Stomach (tissue), 4 donors: ENCODE measurements around the gene MAPK8IP2.

Experiments
- EP300 ChIP-seq: sonication (generic); formaldehyde crosslinking; IDR thresholded peaks from one replicate; pipeline ENCODE4 v1.6.1; 2017; ENCODE audit warnings: antibody characterized with exemption
- POLR2A ChIP-seq, 4 donors: fragments of 450-650 bp; IDR thresholded peaks; one replicate each; pipeline ENCODE4 v1.6.1; 2016; ENCODE audit warnings: antibody characterized with exemption in 4 of 4, control low read depth in 2 of 4, mild to moderate bottlenecking in 1 of 4, moderate library complexity in 1 of 4
- TF ChIP-seq, protein P1 (sequence below), 7 experiments: fragments of 450-650 bp in 4 of 7; fragments of 200-600 bp in 3 of 7; sonication (generic) in 3 of 7; IDR thresholded peaks; one replicate each; pipeline ENCODE4 v1.5.1; 2016 to 2019; ENCODE audit warnings: antibody characterized with exemption in 7 of 7, control low read depth in 2 of 7, mild to moderate bottlenecking in 1 of 7

DNA sequence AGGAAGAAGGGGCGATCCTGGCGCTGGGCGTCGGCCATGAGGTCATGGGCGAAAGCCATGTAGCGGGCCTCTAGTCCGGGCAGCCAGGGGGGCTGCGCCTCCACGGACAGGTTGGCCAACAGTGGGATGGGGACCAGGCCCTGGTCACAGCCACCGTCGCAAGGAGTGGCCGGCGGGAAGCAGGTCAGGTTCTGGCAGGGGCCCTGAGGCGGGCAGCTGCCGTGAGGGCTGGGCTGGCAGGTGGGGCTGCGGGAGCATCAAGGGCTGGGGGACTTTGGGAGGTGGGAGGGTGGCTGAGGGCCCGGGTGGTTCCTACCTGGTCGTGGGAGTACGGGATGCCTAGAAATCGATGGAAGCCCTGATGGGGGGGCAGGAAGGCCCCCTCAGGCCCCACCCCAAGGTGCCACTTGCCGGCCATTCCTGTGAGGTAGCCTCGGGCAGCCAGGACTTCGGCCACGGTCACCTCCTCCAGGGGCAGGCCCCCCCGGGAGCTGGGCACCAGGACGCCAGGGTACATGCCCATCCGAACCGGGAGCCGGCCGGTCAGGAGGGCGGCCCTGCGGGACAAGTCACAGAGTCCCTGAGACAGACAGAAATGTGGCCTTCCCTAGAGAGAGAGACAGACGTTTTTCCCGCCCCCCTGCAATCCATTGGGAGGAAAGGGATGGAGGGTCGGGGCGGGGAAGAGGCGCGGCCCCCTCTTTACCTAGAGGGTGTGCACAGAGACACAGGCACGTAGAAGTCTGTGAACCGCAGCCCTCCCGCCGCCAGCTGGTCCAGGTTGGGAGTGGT lies 26.5 kb downstream of the MAPK8IP2 start:
- TF ChIP-seq, protein P1, sequence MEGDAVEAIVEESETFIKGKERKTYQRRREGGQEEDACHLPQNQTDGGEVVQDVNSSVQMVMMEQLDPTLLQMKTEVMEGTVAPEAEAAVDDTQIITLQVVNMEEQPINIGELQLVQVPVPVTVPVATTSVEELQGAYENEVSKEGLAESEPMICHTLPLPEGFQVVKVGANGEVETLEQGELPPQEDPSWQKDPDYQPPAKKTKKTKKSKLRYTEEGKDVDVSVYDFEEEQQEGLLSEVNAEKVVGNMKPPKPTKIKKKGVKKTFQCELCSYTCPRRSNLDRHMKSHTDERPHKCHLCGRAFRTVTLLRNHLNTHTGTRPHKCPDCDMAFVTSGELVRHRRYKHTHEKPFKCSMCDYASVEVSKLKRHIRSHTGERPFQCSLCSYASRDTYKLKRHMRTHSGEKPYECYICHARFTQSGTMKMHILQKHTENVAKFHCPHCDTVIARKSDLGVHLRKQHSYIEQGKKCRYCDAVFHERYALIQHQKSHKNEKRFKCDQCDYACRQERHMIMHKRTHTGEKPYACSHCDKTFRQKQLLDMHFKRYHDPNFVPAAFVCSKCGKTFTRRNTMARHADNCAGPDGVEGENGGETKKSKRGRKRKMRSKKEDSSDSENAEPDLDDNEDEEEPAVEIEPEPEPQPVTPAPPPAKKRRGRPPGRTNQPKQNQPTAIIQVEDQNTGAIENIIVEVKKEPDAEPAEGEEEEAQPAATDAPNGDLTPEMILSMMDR (IDR thresholded peaks at IDR 0.05) = no peak
- TF ChIP-seq EP300 = no peak
- TF ChIP-seq POLR2A (IDR thresholded peaks at IDR 0.05) = no peak
